GM21528 (cell line): ENCODE results near the gene TTLL5.
"Not testable (repeated sequence)": the region's sequence is repeated elsewhere in the genome, so short reads cannot be mapped to it uniquely, and the experiment has no call there.

ENCODE experiments used
- ATAC-seq: cut with Tn5 transposase; IDR thresholded peaks from one replicate; pipeline ENCODE4 v1.9.1; 2021; ENCODE audit warnings: mild to moderate bottlenecking, moderate library complexity; ENCODE audit not compliant: unreplicated experiment, low FRiP score

The TTLL5 gene

GRCh38 chr14:75888945-75889344, 227.9 kb downstream of the TTLL5 start:
- no peak for ATAC-seq

GRCh38 chr14:75896341-75896740, 235.3 kb downstream of the TTLL5 start:
- ATAC-seq = no peak

DNA sequence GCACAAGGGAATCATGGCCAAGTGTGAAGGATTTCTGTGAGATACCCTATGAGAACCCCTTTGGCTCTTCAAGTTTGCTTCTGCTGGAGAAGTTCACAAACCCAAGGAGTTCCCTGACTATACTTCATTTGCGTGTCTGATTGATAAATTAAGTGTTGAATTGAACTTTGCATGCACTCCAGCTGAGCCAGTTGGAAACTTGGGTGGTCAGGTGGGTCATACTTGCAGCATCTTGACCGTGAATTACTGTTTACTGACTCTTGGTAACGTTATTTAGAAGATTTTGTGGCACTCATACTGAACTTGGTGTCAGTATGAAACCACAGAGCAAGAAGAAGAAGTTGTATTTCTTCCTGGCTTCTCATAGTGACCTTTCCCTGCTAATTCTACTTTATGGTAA, 243.3 kb downstream of the TTLL5 start:
- no peak for ATAC-seq

GRCh38 chr14:75905147-75905904, 244.3 kb downstream of the TTLL5 start:
- ATAC-seq = no peak

- no peak for ATAC-seq
These were observed 245.2 kb downstream of the TTLL5 start for GRCh38 chr14:75906228-75906627.

DNA sequence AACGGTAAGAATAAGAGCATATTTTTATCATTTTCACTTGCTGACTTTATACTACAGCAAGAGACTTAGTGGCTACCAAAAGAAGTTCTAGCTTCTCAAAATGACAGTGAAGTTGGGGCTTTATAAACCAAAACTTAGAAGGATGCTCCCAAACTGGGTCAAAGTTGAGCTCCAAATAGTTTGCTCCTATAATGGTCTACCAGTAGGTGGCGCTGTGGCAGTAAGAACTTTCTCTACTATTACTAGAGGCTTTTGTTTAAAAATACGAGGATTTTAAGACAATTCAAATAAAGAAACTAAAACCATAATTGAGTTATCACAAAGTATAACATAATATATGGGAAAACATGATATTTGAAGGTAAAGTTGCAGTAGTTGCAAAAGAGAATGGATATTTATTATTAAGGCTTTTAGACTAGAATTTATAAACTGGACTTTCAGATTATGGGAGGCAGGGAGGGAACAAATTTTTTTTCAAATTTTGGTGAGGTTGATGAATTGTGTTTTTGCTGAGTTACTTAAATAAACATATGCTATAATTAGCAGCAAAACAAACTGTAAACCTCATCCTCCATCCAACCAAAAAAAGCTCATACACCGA, 245.7 kb downstream of the TTLL5 start:
- ATAC-seq = no peak

- no peak for ATAC-seq
These were observed 246.8 kb downstream of the TTLL5 start for GRCh38 chr14:75907756-75908359.

- no peak for ATAC-seq
These were observed 248.6 kb downstream of the TTLL5 start for GRCh38 chr14:75909630-75910029.

- ATAC-seq = no peak
These were observed 249.0 kb downstream of the TTLL5 start for GRCh38 chr14:75910048-75910447.

- no peak for ATAC-seq
These were observed 250.8 kb downstream of the TTLL5 start for GRCh38 chr14:75911883-75912282.

DNA sequence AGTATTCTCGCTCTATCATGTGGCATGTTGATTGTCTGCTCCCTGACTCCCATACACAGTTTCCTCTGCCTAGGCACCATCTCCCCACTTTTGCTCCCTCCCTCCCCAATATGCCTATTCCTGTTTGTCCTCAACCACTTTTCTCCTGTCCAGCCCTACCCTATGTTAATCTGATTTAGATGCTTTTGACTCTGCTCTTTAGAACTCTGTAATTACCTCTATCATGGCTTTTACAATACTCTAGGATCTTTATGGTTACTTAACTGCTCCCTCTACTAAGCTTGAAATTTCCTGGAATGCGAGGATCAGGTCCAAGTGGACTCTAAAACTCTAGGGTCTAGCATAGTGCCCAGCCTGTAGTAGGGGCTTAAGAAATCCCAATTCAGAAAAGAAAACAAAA, 252.1 kb downstream of the TTLL5 start:
- no peak for ATAC-seq

DNA sequence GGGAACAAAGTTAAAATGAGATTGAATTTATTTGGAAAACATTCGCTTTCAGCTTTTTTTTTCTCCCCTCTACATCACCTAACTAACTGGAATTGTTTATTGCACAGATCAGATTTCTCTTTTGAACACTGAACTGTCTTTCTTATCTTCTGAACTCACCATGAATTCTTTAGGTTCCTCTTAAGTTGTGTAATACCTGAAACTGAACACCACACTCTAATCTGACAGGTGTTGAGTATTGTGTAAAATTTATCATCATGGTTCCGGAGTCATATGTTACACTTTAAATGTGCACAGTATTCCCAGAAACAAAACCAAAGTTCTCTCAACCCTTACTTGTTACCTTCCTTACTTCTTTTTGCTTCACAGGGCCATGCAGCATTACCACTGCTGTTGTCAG, 254.0 kb downstream of the TTLL5 start:
- ATAC-seq = no peak

GRCh38 chr14:75917322-75917945, 256.4 kb downstream of the TTLL5 start:
- no peak for ATAC-seq

DNA sequence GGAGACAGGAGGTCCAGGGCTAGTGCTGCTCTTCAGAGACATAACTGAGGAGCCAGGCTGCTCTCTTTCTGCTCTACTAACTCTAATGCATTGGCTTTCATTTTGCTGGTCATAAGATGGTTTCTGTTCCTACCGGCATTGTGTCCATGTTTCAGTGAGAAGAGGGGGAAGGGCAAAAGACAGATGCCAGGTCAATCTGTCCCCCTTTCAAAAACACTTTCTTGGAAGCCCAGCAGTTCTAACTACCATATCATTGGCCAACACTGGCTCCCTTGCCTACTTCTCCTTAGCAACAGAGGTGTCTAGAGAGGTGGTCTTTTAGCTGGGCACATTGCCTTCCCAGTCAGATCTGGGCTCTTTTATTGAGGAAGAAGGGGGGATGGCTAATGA, 256.9 kb downstream of the TTLL5 start:
- no peak for ATAC-seq

DNA sequence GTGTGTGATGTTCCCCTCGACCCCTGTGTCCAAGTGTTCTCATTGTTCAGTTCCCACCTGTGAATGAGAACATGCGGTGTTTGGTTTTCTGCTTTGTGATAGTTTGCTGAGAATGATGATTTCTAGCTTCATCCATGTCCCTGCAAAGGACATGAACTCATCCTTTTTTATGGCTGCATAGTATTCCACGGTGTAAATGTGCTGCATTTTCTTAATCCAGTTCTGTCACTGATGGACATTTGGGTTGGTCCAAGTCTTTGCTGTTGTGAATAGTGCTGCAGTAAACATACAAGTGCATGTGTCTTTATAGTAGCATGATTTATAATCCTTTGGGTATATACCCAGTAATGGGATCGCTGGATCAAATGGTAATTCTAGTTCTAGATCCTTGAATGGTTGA, 259.4 kb downstream of the TTLL5 start:
- not testable (repeated sequence) for ATAC-seq

GRCh38 chr14:75925141-75925840, 264.2 kb downstream of the TTLL5 start:
- ATAC-seq = not testable (repeated sequence)

DNA sequence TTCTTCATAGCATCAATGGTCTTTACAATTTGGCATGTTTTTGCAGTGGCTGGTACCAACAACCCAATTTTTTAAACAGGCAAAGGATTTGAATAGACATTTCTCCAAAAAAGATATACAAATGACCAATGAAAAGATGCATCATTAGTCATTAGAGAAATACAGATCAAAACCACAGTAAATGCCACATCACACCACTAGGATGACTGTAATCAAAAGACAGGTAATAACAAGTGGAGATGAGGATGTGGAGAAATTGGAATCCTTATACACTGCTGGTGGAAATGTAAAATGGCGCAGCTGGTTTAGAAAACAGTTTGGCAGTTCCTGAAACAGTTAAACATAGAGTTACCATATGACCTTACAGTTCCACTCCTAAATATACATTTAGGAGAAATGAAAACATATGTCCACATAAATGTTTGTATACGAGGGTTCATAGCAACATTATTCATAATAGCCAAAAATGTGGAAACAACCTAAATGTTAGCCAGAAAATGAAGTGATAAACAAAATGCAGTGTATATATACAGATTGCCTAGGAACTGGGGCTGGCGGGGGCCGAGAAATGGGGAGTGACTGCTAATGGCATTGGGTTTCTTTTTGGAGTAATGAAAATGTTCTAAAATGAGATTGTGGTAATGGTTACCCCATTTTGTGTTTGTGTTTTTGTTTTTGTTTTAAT, 265.5 kb downstream of the TTLL5 start:
- ATAC-seq = no peak

DNA sequence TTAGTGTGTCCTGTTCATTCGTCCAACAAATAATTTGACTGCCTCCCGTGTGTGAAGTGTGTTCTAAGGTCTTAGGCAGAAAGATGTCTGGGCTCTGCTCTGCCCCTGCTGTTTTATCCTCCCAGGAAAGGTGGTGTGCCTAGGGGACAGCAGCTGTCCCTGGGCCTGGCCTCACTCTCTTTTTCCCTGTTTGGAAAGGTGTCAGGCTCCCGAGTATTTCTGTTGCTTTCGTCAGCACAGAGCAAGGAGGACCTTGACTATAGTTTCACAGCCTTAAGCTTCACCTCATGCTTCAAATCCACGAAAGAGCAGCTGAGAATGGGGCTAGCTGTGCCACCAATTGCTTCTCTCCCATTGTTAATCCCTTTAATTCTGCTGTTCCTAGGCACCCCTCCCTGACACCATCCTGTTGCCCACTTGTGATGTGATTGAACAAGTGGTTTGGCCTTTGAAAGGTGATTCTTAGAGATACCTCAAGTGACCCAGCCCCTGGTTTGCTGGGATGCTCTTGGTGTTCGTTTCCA, 266.6 kb downstream of the TTLL5 start:
- ATAC-seq = no peak

DNA sequence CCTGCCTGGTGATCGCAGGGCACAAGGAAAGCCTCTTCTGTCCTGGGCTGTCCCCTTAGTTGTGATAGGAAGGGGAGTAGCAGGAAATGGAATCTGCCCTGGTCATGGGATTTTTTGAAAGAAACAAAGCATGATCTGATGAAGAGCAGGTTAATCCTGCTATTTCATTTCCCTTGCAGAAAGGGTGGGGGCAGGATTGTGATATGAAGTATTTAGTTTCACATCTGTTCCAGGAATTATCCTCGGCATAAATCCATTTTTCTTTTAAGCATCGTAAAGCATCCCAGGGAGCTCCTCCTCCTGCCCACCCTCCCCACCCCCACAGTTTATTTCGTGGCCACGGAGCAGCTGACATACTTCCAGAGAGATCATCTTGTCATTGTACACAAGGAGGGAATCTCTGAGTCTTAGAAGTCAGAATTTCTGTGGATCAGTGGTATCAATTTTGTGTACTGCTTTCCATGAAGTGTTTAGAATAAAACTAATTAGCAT, 267.7 kb downstream of the TTLL5 start:
- no peak for ATAC-seq
